Activated naive CD4-positive, alpha-beta T cell treated with anti-CD3 and anti-CD28 coated beads, Interleukin-2, amount 50 U/mL, for 24 hours (primary cell): ENCODE measurements around the gene PDPR.
"Not testable (repeated sequence)": the region's sequence is repeated elsewhere in the genome, so short reads cannot be mapped to it uniquely, and the experiment has no call there.

ENCODE experiments used
- H3K27ac Mint-ChIP-seq: one replicate; pipeline ENCODE4 v1.8.0; 2021; ENCODE audit warnings: mild to moderate bottlenecking, mixed read lengths
- H3K27me3 Mint-ChIP-seq: one replicate; pipeline ENCODE4 v1.8.0; 2021; ENCODE audit warnings: mixed read lengths
- H3K36me3 Mint-ChIP-seq: one replicate; pipeline ENCODE4 v1.8.0; 2021; ENCODE audit warnings: mixed read lengths
- H3K4me1 Mint-ChIP-seq: one replicate; pipeline ENCODE4 v1.8.0; 2021; ENCODE audit warnings: mixed read lengths
- H3K4me3 Mint-ChIP-seq: one replicate; pipeline ENCODE4 v1.8.0; 2021; ENCODE audit warnings: mild to moderate bottlenecking, mixed read lengths
- H3K9me3 Mint-ChIP-seq: one replicate; pipeline ENCODE4 v1.8.0; 2021; ENCODE audit warnings: mixed read lengths

PDPR gene

GRCh38 chr16:70113982-70114826 is at the start of gene PDPR:
Gene PDPR, plus strand, starts transcription at chr16:70114332. Its CDS starts 6,161 bp downstream, at chr16:70120493.
- Mint-ChIP-seq H3K4me1 (peaks cover 27% of the 10 kb centered on the region), H3K27ac (peak within 1 kb of the TSS; percentile 83), H3K4me3 (peak within 1 kb of the TSS; percentile 92)
- H3K27me3 Mint-ChIP-seq, H3K36me3 Mint-ChIP-seq, H3K9me3 Mint-ChIP-seq: not testable (repeated sequence)

GRCh38 chr16:70064841-70065370 is 49.2 kb upstream of the PDPR start:
- H3K4me3 Mint-ChIP-seq = peak overlapping the region; percentile 86
- H3K27ac Mint-ChIP-seq = not testable (repeated sequence)

GRCh38 chr16:70065376-70065745 is 48.8 kb upstream of the PDPR start:
- peak overlapping the region; percentile 86 for H3K4me3 Mint-ChIP-seq
- not testable (repeated sequence) for H3K27ac Mint-ChIP-seq, H3K27me3 Mint-ChIP-seq, H3K4me1 Mint-ChIP-seq, H3K9me3 Mint-ChIP-seq, H3K36me3 Mint-ChIP-seq

More at GRCh38 chr16:70064841-70065370, 49.2 kb upstream of the PDPR start:
- H3K9me3 Mint-ChIP-seq, H3K4me1 Mint-ChIP-seq, H3K36me3 Mint-ChIP-seq, H3K27me3 Mint-ChIP-seq: not testable (repeated sequence)

- not testable (repeated sequence) for H3K27me3 Mint-ChIP-seq, H3K4me1 Mint-ChIP-seq, H3K9me3 Mint-ChIP-seq, H3K36me3 Mint-ChIP-seq
- Mint-ChIP-seq H3K4me3 (peak overlapping the region; percentile 83), H3K27ac (peak overlapping the region; percentile 72)
Observed at GRCh38 chr16:70065746-70066658, 48.1 kb upstream of the PDPR start.

GRCh38 chr16:70066751-70067150 is 47.4 kb upstream of the PDPR start:
- H3K27me3 Mint-ChIP-seq, H3K4me1 Mint-ChIP-seq, H3K9me3 Mint-ChIP-seq, H3K27ac Mint-ChIP-seq, H3K36me3 Mint-ChIP-seq: not testable (repeated sequence)
- peak overlapping the region; percentile 74 for H3K4me3 Mint-ChIP-seq

GRCh38 chr16:70079081-70079480 is 35.1 kb upstream of the PDPR start:
- not testable (repeated sequence) for H3K4me3 Mint-ChIP-seq, H3K9me3 Mint-ChIP-seq, H3K36me3 Mint-ChIP-seq, H3K4me1 Mint-ChIP-seq, H3K27me3 Mint-ChIP-seq, H3K27ac Mint-ChIP-seq

- not testable (repeated sequence) for H3K4me3 Mint-ChIP-seq, H3K4me1 Mint-ChIP-seq, H3K36me3 Mint-ChIP-seq, H3K27ac Mint-ChIP-seq, H3K27me3 Mint-ChIP-seq, H3K9me3 Mint-ChIP-seq
Observed at GRCh38 chr16:70081219-70081618, 32.9 kb upstream of the PDPR start.

- not testable (repeated sequence) for H3K4me3 Mint-ChIP-seq, H3K4me1 Mint-ChIP-seq, H3K27ac Mint-ChIP-seq, H3K27me3 Mint-ChIP-seq, H3K9me3 Mint-ChIP-seq, H3K36me3 Mint-ChIP-seq
Observed at GRCh38 chr16:70083931-70084330, 30.2 kb upstream of the PDPR start.

GRCh38 chr16:70088160-70088559 is 26.0 kb upstream of the PDPR start:
- H3K27ac Mint-ChIP-seq, H3K4me3 Mint-ChIP-seq, H3K27me3 Mint-ChIP-seq, H3K9me3 Mint-ChIP-seq, H3K4me1 Mint-ChIP-seq, H3K36me3 Mint-ChIP-seq: not testable (repeated sequence)

- not testable (repeated sequence) for H3K4me3 Mint-ChIP-seq
Observed at GRCh38 chr16:70088877-70089276, 25.3 kb upstream of the PDPR start.

GRCh38 chr16:70089289-70089688 is 24.8 kb upstream of the PDPR start:
- H3K4me3 Mint-ChIP-seq, H3K27me3 Mint-ChIP-seq, H3K9me3 Mint-ChIP-seq, H3K36me3 Mint-ChIP-seq, H3K27ac Mint-ChIP-seq, H3K4me1 Mint-ChIP-seq: not testable (repeated sequence)

More at GRCh38 chr16:70088877-70089276, 25.3 kb upstream of the PDPR start:
- H3K27ac Mint-ChIP-seq, H3K4me1 Mint-ChIP-seq, H3K9me3 Mint-ChIP-seq, H3K27me3 Mint-ChIP-seq, H3K36me3 Mint-ChIP-seq: not testable (repeated sequence)

- H3K9me3 Mint-ChIP-seq, H3K36me3 Mint-ChIP-seq, H3K27me3 Mint-ChIP-seq, H3K4me3 Mint-ChIP-seq, H3K4me1 Mint-ChIP-seq, H3K27ac Mint-ChIP-seq: not testable (repeated sequence)
Observed at GRCh38 chr16:70091104-70091503, 23.0 kb upstream of the PDPR start.

GRCh38 chr16:70094096-70094495 is 20.0 kb upstream of the PDPR start:
- not testable (repeated sequence) for H3K4me3 Mint-ChIP-seq, H3K27ac Mint-ChIP-seq, H3K36me3 Mint-ChIP-seq, H3K27me3 Mint-ChIP-seq, H3K4me1 Mint-ChIP-seq, H3K9me3 Mint-ChIP-seq

GRCh38 chr16:70109583-70110279 is 4.4 kb upstream of the PDPR start:
- H3K9me3 Mint-ChIP-seq, H3K27ac Mint-ChIP-seq, H3K27me3 Mint-ChIP-seq, H3K4me3 Mint-ChIP-seq, H3K36me3 Mint-ChIP-seq, H3K4me1 Mint-ChIP-seq: not testable (repeated sequence)

GRCh38 chr16:70112162-70112561 is 2.0 kb upstream of the PDPR start:
- not testable (repeated sequence) for H3K27ac Mint-ChIP-seq, H3K9me3 Mint-ChIP-seq, H3K36me3 Mint-ChIP-seq, H3K27me3 Mint-ChIP-seq, H3K4me3 Mint-ChIP-seq, H3K4me1 Mint-ChIP-seq

- not testable (repeated sequence) for H3K36me3 Mint-ChIP-seq
- peak overlapping the region; percentile 92 for H3K4me3 Mint-ChIP-seq
Observed at GRCh38 chr16:70113599-70113981, 542 bp upstream of the PDPR start.

More at GRCh38 chr16:70113599-70113981, 542 bp upstream of the PDPR start:
- peak overlapping the region; percentile 83 for H3K27ac Mint-ChIP-seq
- peaks cover 24% of the 10 kb centered on the region for H3K4me1 Mint-ChIP-seq
- not testable (repeated sequence) for H3K27me3 Mint-ChIP-seq, H3K9me3 Mint-ChIP-seq
